ENCODE data around the gene CERK. TPM values are rescaled to one million over a fixed set of nuclear protein-coding genes. Genes with fewer than 3 reads are reported as not detected.

Gene CERK
- polyA plus RNA-seq, 1 of the 3 experiments (the other 2 are of a cell fraction), result 32.6 TPM

DNA sequence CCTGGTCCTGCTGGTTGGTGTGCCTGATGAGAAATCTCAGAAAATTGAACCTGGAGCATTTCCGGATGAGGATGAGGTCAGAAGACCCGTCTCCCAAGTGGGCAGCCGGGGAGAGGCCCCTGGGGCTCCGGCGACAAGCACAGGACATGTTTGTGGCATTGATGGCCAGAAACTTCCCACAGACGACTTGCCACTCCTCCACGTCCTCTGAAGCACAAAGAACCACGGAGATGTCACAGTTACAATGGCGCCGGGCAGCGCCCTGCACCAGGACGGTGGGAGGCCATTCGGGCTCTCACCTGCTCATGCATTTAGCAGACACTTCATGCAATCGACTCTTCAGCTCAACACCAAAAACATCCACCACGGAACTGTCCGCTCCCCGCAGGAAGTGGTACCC is 46.5 kb downstream of the CERK start:
- WGBS (ENCODE audit: low lambda C conversion rate), result 98% methylated on average over 6 of the region's 17 CpGs
- CTCF ChIA-PET, result interaction anchor here (0.9 to 1.2 kb wide), 3 partner anchors 10 to 128 kb away, joined by 3 read pairs; no protein-coding TSS in a partner anchor
- no peak for DNase-seq

More for the DNA sequence above, 46.5 kb downstream of the CERK start:
- H3K9ac ChIP-seq, result no peak overlapping the region
- no peak overlapping the region for H2AFZ ChIP-seq (ENCODE audit: low read depth)
- TF ChIP-seq, protein P1, sequence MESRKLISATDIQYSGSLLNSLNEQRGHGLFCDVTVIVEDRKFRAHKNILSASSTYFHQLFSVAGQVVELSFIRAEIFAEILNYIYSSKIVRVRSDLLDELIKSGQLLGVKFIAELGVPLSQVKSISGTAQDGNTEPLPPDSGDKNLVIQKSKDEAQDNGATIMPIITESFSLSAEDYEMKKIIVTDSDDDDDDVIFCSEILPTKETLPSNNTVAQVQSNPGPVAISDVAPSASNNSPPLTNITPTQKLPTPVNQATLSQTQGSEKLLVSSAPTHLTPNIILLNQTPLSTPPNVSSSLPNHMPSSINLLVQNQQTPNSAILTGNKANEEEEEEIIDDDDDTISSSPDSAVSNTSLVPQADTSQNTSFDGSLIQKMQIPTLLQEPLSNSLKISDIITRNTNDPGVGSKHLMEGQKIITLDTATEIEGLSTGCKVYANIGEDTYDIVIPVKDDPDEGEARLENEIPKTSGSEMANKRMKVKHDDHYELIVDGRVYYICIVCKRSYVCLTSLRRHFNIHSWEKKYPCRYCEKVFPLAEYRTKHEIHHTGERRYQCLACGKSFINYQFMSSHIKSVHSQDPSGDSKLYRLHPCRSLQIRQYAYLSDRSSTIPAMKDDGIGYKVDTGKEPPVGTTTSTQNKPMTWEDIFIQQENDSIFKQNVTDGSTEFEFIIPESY (IDR thresholded peaks at IDR 0.05; ENCODE audit: borderline replicate concordance, low read depth), result no peak
- TF ChIP-seq RFX5 (IDR thresholded peaks at IDR 0.05; ENCODE audit: low read length) (no peak), MXI1 (IDR thresholded peaks at IDR 0.05; ENCODE audit: low read depth, low read length) (no peak), RAD21 (IDR thresholded peaks at IDR 0.05; ENCODE audit: low read length) (no peak), GABPA (IDR thresholded peaks at IDR 0.05; ENCODE audit: low read depth) (no peak), SIN3A (IDR thresholded peaks at IDR 0.05; ENCODE audit: borderline replicate concordance, low read depth, low read length) (no peak), FOXM1 (IDR thresholded peaks at IDR 0.05; ENCODE audit: low read depth) (no peak), FOSL2 (IDR thresholded peaks at IDR 0.05; ENCODE audit: borderline replicate concordance, low read depth) (no peak), TEAD4 (IDR thresholded peaks at IDR 0.05; ENCODE audit: borderline replicate concordance, insufficient read depth) (no peak), EZH2phosphoT487 (IDR thresholded peaks at IDR 0.05; ENCODE audit: borderline replicate concordance, low read depth) (no peak)
- TF ChIP-seq, protein P2, sequence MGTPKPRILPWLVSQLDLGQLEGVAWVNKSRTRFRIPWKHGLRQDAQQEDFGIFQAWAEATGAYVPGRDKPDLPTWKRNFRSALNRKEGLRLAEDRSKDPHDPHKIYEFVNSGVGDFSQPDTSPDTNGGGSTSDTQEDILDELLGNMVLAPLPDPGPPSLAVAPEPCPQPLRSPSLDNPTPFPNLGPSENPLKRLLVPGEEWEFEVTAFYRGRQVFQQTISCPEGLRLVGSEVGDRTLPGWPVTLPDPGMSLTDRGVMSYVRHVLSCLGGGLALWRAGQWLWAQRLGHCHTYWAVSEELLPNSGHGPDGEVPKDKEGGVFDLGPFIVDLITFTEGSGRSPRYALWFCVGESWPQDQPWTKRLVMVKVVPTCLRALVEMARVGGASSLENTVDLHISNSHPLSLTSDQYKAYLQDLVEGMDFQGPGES (IDR thresholded peaks at IDR 0.05; ENCODE audit: low read depth, low read length), result no peak
- TF ChIP-seq, protein P3, sequence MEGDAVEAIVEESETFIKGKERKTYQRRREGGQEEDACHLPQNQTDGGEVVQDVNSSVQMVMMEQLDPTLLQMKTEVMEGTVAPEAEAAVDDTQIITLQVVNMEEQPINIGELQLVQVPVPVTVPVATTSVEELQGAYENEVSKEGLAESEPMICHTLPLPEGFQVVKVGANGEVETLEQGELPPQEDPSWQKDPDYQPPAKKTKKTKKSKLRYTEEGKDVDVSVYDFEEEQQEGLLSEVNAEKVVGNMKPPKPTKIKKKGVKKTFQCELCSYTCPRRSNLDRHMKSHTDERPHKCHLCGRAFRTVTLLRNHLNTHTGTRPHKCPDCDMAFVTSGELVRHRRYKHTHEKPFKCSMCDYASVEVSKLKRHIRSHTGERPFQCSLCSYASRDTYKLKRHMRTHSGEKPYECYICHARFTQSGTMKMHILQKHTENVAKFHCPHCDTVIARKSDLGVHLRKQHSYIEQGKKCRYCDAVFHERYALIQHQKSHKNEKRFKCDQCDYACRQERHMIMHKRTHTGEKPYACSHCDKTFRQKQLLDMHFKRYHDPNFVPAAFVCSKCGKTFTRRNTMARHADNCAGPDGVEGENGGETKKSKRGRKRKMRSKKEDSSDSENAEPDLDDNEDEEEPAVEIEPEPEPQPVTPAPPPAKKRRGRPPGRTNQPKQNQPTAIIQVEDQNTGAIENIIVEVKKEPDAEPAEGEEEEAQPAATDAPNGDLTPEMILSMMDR (IDR thresholded peaks at IDR 0.05), result no peak
- TF ChIP-seq, protein P4, sequence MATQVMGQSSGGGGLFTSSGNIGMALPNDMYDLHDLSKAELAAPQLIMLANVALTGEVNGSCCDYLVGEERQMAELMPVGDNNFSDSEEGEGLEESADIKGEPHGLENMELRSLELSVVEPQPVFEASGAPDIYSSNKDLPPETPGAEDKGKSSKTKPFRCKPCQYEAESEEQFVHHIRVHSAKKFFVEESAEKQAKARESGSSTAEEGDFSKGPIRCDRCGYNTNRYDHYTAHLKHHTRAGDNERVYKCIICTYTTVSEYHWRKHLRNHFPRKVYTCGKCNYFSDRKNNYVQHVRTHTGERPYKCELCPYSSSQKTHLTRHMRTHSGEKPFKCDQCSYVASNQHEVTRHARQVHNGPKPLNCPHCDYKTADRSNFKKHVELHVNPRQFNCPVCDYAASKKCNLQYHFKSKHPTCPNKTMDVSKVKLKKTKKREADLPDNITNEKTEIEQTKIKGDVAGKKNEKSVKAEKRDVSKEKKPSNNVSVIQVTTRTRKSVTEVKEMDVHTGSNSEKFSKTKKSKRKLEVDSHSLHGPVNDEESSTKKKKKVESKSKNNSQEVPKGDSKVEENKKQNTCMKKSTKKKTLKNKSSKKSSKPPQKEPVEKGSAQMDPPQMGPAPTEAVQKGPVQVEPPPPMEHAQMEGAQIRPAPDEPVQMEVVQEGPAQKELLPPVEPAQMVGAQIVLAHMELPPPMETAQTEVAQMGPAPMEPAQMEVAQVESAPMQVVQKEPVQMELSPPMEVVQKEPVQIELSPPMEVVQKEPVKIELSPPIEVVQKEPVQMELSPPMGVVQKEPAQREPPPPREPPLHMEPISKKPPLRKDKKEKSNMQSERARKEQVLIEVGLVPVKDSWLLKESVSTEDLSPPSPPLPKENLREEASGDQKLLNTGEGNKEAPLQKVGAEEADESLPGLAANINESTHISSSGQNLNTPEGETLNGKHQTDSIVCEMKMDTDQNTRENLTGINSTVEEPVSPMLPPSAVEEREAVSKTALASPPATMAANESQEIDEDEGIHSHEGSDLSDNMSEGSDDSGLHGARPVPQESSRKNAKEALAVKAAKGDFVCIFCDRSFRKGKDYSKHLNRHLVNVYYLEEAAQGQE (IDR thresholded peaks at IDR 0.05; ENCODE audit: low read depth, low read length), result no peak
- H3K79me2 ChIP-seq (ENCODE audit: insufficient read depth), result no peaks in the 10 kb centered on the region
- no peaks in the 10 kb centered on the region for H3K9me2 ChIP-seq
- no peaks in the 10 kb centered on the region for H3K9me3 ChIP-seq
- POLR2A ChIA-PET, result interaction anchor here (0.7 kb wide), 1 partner anchor 113 kb away, joined by 3 read pairs; no protein-coding TSS in a partner anchor
- no peaks in the 10 kb centered on the region for H3K27me3 ChIP-seq (ENCODE audit: insufficient read depth)
- no peak overlapping the region for H3K4me2 ChIP-seq
- no peaks in the 10 kb centered on the region for H3F3A ChIP-seq (replicated peaks; ENCODE audit: insufficient read depth)
- H3K36me3 ChIP-seq (replicated peaks in 1 of 2; ENCODE audit: control insufficient read depth in 1 of 2, insufficient read depth in 2 of 2, low read length in 1 of 2), result peaks cover 27 to 70% of the 10 kb centered on the region in 2 experiments
- H4K20me1 ChIP-seq (ENCODE audit: insufficient read depth), result no peaks in the 10 kb centered on the region
- H3K27ac ChIP-seq (ENCODE audit: low read depth in 2 of 2, low read length in 1 of 2), result no peak overlapping the region
- no peak overlapping the region for H3K4me3 ChIP-seq (ENCODE audit: low read depth in 2 of 2, low read length in 1 of 2)
- H3K4me1 ChIP-seq (ENCODE audit: control insufficient read depth in 1 of 2, insufficient read depth in 2 of 2, low read depth in 1 of 2, low read length in 1 of 2), result no peaks in the 10 kb centered on the region
